Measurements from ENCODE around the gene ZFYVE1. TPM values are rescaled to one million over a fixed set of nuclear protein-coding genes. Genes with fewer than 3 reads are reported as not detected.

The ZFYVE1 gene
- total and polyA plus RNA-seq, 2 experiments from 2014 or later, result 3.2 to 12.5 TPM

- TF ChIP-seq, protein P1, sequence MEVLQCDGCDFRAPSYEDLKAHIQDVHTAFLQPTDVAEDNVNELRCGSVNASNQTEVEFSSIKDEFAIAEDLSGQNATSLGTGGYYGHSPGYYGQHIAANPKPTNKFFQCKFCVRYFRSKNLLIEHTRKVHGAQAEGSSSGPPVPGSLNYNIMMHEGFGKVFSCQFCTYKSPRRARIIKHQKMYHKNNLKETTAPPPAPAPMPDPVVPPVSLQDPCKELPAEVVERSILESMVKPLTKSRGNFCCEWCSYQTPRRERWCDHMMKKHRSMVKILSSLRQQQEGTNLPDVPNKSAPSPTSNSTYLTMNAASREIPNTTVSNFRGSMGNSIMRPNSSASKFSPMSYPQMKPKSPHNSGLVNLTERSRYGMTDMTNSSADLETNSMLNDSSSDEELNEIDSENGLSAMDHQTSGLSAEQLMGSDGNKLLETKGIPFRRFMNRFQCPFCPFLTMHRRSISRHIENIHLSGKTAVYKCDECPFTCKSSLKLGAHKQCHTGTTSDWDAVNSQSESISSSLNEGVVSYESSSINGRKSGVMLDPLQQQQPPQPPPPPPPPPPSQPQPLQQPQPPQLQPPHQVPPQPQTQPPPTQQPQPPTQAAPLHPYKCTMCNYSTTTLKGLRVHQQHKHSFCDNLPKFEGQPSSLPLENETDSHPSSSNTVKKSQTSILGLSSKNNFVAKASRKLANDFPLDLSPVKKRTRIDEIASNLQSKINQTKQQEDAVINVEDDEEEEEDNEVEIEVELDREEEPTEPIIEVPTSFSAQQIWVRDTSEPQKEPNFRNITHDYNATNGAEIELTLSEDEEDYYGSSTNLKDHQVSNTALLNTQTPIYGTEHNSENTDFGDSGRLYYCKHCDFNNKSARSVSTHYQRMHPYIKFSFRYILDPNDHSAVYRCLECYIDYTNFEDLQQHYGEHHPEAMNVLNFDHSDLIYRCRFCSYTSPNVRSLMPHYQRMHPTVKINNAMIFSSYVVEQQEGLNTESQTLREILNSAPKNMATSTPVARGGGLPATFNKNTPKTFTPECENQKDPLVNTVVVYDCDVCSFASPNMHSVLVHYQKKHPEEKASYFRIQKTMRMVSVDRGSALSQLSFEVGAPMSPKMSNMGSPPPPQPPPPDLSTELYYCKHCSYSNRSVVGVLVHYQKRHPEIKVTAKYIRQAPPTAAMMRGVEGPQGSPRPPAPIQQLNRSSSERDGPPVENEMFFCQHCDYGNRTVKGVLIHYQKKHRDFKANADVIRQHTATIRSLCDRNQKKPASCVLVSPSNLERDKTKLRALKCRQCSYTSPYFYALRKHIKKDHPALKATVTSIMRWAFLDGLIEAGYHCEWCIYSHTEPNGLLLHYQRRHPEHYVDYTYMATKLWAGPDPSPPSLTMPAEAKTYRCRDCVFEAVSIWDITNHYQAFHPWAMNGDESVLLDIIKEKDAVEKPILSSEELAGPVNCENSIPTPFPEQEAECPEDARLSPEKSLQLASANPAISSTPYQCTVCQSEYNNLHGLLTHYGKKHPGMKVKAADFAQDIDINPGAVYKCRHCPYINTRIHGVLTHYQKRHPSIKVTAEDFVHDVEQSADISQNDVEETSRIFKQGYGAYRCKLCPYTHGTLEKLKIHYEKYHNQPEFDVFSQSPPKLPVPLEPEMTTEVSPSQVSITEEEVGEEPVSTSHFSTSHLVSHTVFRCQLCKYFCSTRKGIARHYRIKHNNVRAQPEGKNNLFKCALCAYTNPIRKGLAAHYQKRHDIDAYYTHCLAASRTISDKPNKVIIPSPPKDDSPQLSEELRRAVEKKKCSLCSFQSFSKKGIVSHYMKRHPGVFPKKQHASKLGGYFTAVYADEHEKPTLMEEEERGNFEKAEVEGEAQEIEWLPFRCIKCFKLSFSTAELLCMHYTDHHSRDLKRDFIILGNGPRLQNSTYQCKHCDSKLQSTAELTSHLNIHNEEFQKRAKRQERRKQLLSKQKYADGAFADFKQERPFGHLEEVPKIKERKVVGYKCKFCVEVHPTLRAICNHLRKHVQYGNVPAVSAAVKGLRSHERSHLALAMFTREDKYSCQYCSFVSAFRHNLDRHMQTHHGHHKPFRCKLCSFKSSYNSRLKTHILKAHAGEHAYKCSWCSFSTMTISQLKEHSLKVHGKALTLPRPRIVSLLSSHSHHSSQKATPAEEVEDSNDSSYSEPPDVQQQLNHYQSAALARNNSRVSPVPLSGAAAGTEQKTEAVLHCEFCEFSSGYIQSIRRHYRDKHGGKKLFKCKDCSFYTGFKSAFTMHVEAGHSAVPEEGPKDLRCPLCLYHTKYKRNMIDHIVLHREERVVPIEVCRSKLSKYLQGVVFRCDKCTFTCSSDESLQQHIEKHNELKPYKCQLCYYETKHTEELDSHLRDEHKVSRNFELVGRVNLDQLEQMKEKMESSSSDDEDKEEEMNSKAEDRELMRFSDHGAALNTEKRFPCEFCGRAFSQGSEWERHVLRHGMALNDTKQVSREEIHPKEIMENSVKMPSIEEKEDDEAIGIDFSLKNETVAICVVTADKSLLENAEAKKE (CRISPR knock-in tag; IDR thresholded peaks at IDR 0.05), result no peak
These were observed 1.1 kb upstream of the ZFYVE1 start (continued) for GRCh38 chr14:73027984-73028383.

DNA sequence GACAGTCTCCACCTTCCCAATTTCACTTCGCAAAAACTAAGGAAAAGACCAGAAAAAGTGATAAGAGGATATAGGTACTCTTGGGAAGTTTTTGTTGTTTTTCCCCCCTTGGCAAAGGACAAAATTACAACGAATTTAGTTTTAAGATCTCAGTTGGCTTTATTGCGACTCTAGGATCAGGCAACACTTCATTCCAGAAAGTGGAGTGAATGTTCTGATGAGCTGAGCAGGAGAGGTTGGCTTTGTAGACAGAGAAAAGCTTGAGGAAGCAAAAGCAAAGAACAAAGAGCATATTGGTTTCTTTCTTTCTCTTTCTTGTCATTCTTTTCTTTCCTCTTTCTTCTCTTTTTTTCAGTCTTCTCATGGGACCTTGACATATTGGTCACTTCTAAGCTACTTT lies 640 bp upstream of the ZFYVE1 start:
- peak overlapping the region; percentile 87 for H3K27ac Mint-ChIP-seq
- H2AFZ ChIP-seq, result peak overlapping the region; percentile 30
- TF ChIP-seq ZNF331 (CRISPR knock-in tag; IDR thresholded peaks at IDR 0.05; ENCODE audit: low read depth), result no peak
- TF ChIP-seq POLR2AphosphoS5 (IDR thresholded peaks at IDR 0.05; ENCODE audit: low read depth), result no peak
- TF ChIP-seq STAT1 (IDR thresholded peaks at IDR 0.05; ENCODE audit: unreplicated experiment), result no peak
- TF ChIP-seq EZH2phosphoT487 (IDR thresholded peaks at IDR 0.05; ENCODE audit: unreplicated experiment), result no peak
- no peak for TF ChIP-seq JUNB (IDR thresholded peaks at IDR 0.05; ENCODE audit: unreplicated experiment)
- no peak for TF ChIP-seq CREB1 (CRISPR knock-in tag; IDR thresholded peaks at IDR 0.05; ENCODE audit: low read depth)
- no peak for TF ChIP-seq CTCF (conservative IDR thresholded peaks at IDR 0.05; ENCODE audit: low read depth in 2 of 2)
- TF ChIP-seq ZNF114 (CRISPR knock-in tag; IDR thresholded peaks at IDR 0.05), result no peak
- no peak for TF ChIP-seq REST (IDR thresholded peaks at IDR 0.05; ENCODE audit: unreplicated experiment)

More for the DNA sequence above, 640 bp upstream of the ZFYVE1 start:
- Histone ChIP-seq H3K36me3 (ENCODE audit: insufficient read depth) (no peaks in the 10 kb centered on the region), H3K4me1 (ENCODE audit: insufficient read depth) (peaks cover 6% of the 10 kb centered on the region), H3K27me3 (ENCODE audit: insufficient read depth) (no peaks in the 10 kb centered on the region), H3K4me3 (peak overlapping the region; percentile 43), H3K4me2 (peak overlapping the region; percentile 64), H3F3A (replicated peaks; ENCODE audit: low read depth) (no peaks in the 10 kb centered on the region), H3K79me2 (replicated peaks; ENCODE audit: insufficient read depth) (peaks cover 11% of the 10 kb centered on the region; the same call in 1 of the 2 replicates), H3K27ac (ENCODE audit: low read depth) (peak overlapping the region; percentile 45; the same call in 1 of the 2 replicates), H3K9me2 (ENCODE audit: insufficient read depth) (no peaks in the 10 kb centered on the region), H4K20me1 (replicated peaks; ENCODE audit: insufficient read depth) (no peaks in the 10 kb centered on the region; the same call in 1 of the 2 replicates)
- H3K36me3 Mint-ChIP-seq (ENCODE audit: low read depth), result peaks cover 12% of the 10 kb centered on the region; the same call in 2 of the 3 replicates
- H3K4me1 Mint-ChIP-seq, result peaks cover 23% of the 10 kb centered on the region
- peaks cover 8% of the 10 kb centered on the region for H3K27me3 Mint-ChIP-seq (ENCODE audit: insufficient read depth, low read depth, poor library complexity)
- peak overlapping the region; percentile 89 for H3K4me3 Mint-ChIP-seq
- no peaks in the 10 kb centered on the region for H3K9me3 Mint-ChIP-seq
- ATAC-seq, result no peak
- DNase-seq (ENCODE audit: low spot score), result no peak

Measured in GM23338 (cell line).